Thoracic aorta (tissue), 2 donors: ENCODE measurements around the gene HEPN1. TPM values are rescaled to one million over a fixed set of nuclear protein-coding genes. Genes with fewer than 3 reads are reported as not detected.

Source experiments
- ATAC-seq: fragments of 150-250 bp; one replicate; pipeline ENCODE4 v1.8.0; 2017; ENCODE audit warnings: low read depth; ENCODE audit not compliant: insufficient number of reproducible peaks, low FRiP score
- DNase-seq: peaks from one replicate; pipeline ENCODE4 v3.0.0-alpha.2; 2020; ENCODE audit warnings: low spot score
- H3K27ac ChIP-seq, 2 donors: fragments of 200-600 bp; sonication (generic); 1 replicate in 1 of 2; 2 replicates in 1 of 2; pipeline ENCODE4 v1.5.1; 2016; ENCODE audit warnings: mild to moderate bottlenecking in 2 of 2, moderate library complexity in 2 of 2
- H3K27me3 ChIP-seq: fragments of 200-600 bp; sonication (generic); replicated peaks from 2 replicates; pipeline ENCODE4 v1.6.0; 2016; ENCODE audit warnings: mild to moderate bottlenecking; ENCODE audit not compliant: insufficient read depth
- H3K36me3 ChIP-seq: fragments of 200-600 bp; sonication (generic); one replicate; pipeline ENCODE4 v1.5.1; 2016
- H3K4me1 ChIP-seq, 2 donors: fragments of 200-600 bp; sonication (generic); 1 replicate in 1 of 2; 2 replicates in 1 of 2; pipeline versions ENCODE4 v1.5.1 to v1.6.0; 2016; ENCODE audit warnings: low read depth in 2 of 2, mild to moderate bottlenecking in 1 of 2; ENCODE audit not compliant: control insufficient read depth in 1 of 2
- H3K4me3 ChIP-seq: fragments of 200-600 bp; sonication (generic); 2 replicates; pipeline ENCODE4 v1.5.1; 2016; ENCODE audit warnings: mild to moderate bottlenecking
- H3K9me3 ChIP-seq: fragments of 200-600 bp; sonication (generic); 2 replicates; pipeline ENCODE4 v1.5.1; 2016
- CTCF ChIP-seq: fragments of 200-600 bp; sonication (generic); IDR thresholded peaks from one replicate; pipeline ENCODE4 v1.5.1; 2019; ENCODE audit warnings: antibody characterized with exemption
- total RNA-seq, 2 donors: library from RNA; depleted of rRNA; stranded (reverse); fragments of >200 nt; gene quantifications; one replicate each; pipeline versions ENCODE4 v1.1.0 to v1.2.3, GENCODE V29; 2016

The HEPN1 gene
- total RNA-seq, 2 donors from 2014 or later = 0.41 TPM; not detected in 1

- H3K4me1 ChIP-seq = peaks cover 0 to 14% of the 10 kb centered on the region in 2 donors
- no peak for ATAC-seq
- peak overlapping the region; percentile 63 to 86 for H3K27ac ChIP-seq
- no peaks in the 10 kb centered on the region for H3K9me3 ChIP-seq
- no peak for DNase-seq
- H3K27me3 ChIP-seq = no peaks in the 10 kb centered on the region
- no peaks in the 10 kb centered on the region for H3K36me3 ChIP-seq
- H3K4me3 ChIP-seq = peak overlapping the region; percentile 72
- no peak for TF ChIP-seq CTCF
Observed at GRCh38 chr11:124876818-124877630, 42.0 kb upstream of the HEPN1 start.

- no peak for DNase-seq
- Histone ChIP-seq H3K27me3 (no peaks in the 10 kb centered on the region), H3K9me3 (no peaks in the 10 kb centered on the region), H3K27ac (no peak overlapping the region), H3K4me3 (peak overlapping the region; percentile 72), H3K4me1 (peaks cover 0 to 14% of the 10 kb centered on the region in 2 donors), H3K36me3 (no peaks in the 10 kb centered on the region)
- TF ChIP-seq CTCF = no peak
- no peak for ATAC-seq
Observed at GRCh38 chr11:124877631-124877909, 41.5 kb upstream of the HEPN1 start.

GRCh38 chr11:124877910-124878758, 40.9 kb upstream of the HEPN1 start:
- Histone ChIP-seq H3K4me3 (no peak overlapping the region), H3K27ac (no peak overlapping the region), H3K36me3 (no peaks in the 10 kb centered on the region), H3K9me3 (no peaks in the 10 kb centered on the region), H3K4me1 (peaks cover 0 to 14% of the 10 kb centered on the region in 2 donors), H3K27me3 (no peaks in the 10 kb centered on the region)
- ATAC-seq (no peak), DNase-seq (no peak)
- TF ChIP-seq CTCF = no peak

- no peaks in the 10 kb centered on the region for H3K27me3 ChIP-seq
- TF ChIP-seq CTCF = no peak
- H3K36me3 ChIP-seq = no peaks in the 10 kb centered on the region
- DNase-seq (no peak), ATAC-seq (no peak)
- no peak overlapping the region for H3K27ac ChIP-seq
- no peak overlapping the region for H3K4me3 ChIP-seq
- peaks cover 0 to 14% of the 10 kb centered on the region in 2 donors for H3K4me1 ChIP-seq
- no peaks in the 10 kb centered on the region for H3K9me3 ChIP-seq
Observed at GRCh38 chr11:124878759-124879492, 40.1 kb upstream of the HEPN1 start.
